Upper lobe of right lung (tissue), 1 donor: ENCODE measurements around the gene DAND5. TPM values are rescaled to one million over a fixed set of nuclear protein-coding genes. Genes with fewer than 3 reads are reported as not detected.

Experiments used
- ATAC-seq: fragments of 200-7000 bp; cut with Tn5 transposase; one replicate; pipeline ENCODE4 v1.9.1; 2020; ENCODE audit warnings: mild to moderate bottlenecking, moderate library complexity
- DNase-seq: peaks from one replicate; pipeline ENCODE4 v3.0.0-alpha.2; 2020
- H3K27ac ChIP-seq: fragments of 200-600 bp; one replicate; pipeline ENCODE4 v1.8.0; 2022
- H3K27me3 ChIP-seq: fragments of 200-600 bp; one replicate; pipeline ENCODE4 v1.8.0; 2022; ENCODE audit warnings: mild to moderate bottlenecking
- H3K36me3 ChIP-seq: fragments of 200-600 bp; one replicate; pipeline ENCODE4 v1.8.0; 2022
- H3K4me1 ChIP-seq: fragments of 200-600 bp; one replicate; pipeline ENCODE4 v1.8.0; 2022
- H3K4me3 ChIP-seq: fragments of 200-600 bp; one replicate; pipeline ENCODE4 v1.8.0; 2022; ENCODE audit warnings: mild to moderate bottlenecking
- H3K9me3 ChIP-seq: fragments of 200-600 bp; one replicate; pipeline ENCODE4 v1.8.0; 2022
- intact Hi-C: fragments of 100-400 bp; cut with DNase I; formaldehyde crosslinking; loops from one replicate; pipeline ENCODE4 v1.11.0; 2022
- total RNA-seq: library from RNA; stranded (reverse); fragmentation: NEBNext Ultra II Directional; extraction: Animal tissue kit (Norgen Biotek cat#: 25700); gene quantifications from one replicate; pipeline ENCODE4 v1.2.1, GENCODE V29; 2021
- TF ChIP-seq, protein P1 (sequence below): fragments of 200-600 bp; IDR thresholded peaks from one replicate; pipeline ENCODE4 v1.8.0; 2022; ENCODE audit warnings: antibody characterized with exemption
- donor health status: DM: no; HTN: yes; CAD: no; lungs with severe emphysema.

The DAND5 gene
- total RNA-seq, 1 donor from 2014 or later, result not detected

GRCh38 chr19:12959481-12959880 lies 9.9 kb upstream of the DAND5 start:
- Histone ChIP-seq H3K27ac (no peak overlapping the region), H3K4me1 (peaks cover 10% of the 10 kb centered on the region), H3K27me3 (no peaks in the 10 kb centered on the region), H3K9me3 (no peaks in the 10 kb centered on the region), H3K36me3 (peaks cover 8% of the 10 kb centered on the region), H3K4me3 (no peak overlapping the region)
- intact Hi-C loops, result no loop called here
- TF ChIP-seq, protein P1, sequence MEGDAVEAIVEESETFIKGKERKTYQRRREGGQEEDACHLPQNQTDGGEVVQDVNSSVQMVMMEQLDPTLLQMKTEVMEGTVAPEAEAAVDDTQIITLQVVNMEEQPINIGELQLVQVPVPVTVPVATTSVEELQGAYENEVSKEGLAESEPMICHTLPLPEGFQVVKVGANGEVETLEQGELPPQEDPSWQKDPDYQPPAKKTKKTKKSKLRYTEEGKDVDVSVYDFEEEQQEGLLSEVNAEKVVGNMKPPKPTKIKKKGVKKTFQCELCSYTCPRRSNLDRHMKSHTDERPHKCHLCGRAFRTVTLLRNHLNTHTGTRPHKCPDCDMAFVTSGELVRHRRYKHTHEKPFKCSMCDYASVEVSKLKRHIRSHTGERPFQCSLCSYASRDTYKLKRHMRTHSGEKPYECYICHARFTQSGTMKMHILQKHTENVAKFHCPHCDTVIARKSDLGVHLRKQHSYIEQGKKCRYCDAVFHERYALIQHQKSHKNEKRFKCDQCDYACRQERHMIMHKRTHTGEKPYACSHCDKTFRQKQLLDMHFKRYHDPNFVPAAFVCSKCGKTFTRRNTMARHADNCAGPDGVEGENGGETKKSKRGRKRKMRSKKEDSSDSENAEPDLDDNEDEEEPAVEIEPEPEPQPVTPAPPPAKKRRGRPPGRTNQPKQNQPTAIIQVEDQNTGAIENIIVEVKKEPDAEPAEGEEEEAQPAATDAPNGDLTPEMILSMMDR, result no peak
- no peak for ATAC-seq
- no peak for DNase-seq

DNA sequence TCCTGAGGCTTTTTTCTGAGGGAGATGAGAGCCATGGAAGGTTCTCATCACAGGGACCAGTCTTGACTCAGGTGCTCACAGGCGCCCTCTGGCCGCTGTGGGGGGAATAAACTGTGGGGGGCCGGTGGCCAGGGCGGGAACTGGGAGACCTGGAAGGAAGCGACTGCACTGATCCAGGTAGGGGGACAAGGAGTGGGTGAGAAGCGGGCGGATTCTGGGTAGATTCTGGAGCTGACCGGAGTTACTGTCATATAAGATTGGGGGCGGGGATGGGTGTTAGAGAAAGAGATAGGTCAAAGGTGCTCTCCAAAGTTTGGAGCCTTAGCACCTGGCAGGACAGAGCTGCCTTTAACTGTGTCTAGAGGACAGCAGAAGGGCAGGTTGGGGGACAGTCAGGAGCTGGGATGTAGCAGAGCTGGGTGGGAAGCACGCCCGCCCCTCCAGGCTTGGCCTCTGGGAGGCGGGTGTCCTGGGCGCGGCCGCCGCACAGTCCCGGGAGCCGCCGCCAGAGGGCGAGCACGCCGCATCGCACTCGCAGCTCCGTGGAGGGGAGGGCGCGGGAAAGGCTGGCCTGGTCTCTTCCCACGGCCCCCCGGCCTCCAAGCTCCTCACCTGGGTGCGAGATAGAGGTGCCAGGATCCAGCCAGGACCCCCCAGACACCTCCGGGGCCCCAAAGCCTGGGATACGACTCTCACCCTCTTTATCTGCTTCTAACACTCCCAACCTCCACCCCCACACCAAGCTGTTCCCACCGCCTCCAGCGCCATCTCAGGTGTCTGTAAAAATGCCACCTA lies 4.2 kb upstream of the DAND5 start:
- no peaks in the 10 kb centered on the region for H3K36me3 ChIP-seq
- peak overlapping the region; percentile 44 for H3K27ac ChIP-seq
- TF ChIP-seq, protein P1, result peak; percentile 85
- intact Hi-C loops, result no loop called here
- no peaks in the 10 kb centered on the region for H3K9me3 ChIP-seq
- no peaks in the 10 kb centered on the region for H3K4me1 ChIP-seq
- ATAC-seq, result peak; percentile 98
- peak; percentile 92 for DNase-seq
- H3K27me3 ChIP-seq, result no peaks in the 10 kb centered on the region
- peak overlapping the region; percentile 44 for H3K4me3 ChIP-seq

GRCh38 chr19:12965812-12966135 lies 3.6 kb upstream of the DAND5 start:
- ATAC-seq (no peak), DNase-seq (no peak)
- TF ChIP-seq, protein P1, result no peak
- Histone ChIP-seq H3K9me3 (no peaks in the 10 kb centered on the region), H3K4me3 (no peak overlapping the region), H3K27me3 (no peaks in the 10 kb centered on the region), H3K27ac (no peak overlapping the region), H3K4me1 (no peaks in the 10 kb centered on the region), H3K36me3 (no peaks in the 10 kb centered on the region)
- intact Hi-C loops, result no loop called here

GRCh38 chr19:12967907-12968306 lies 1.5 kb upstream of the DAND5 start:
- no peaks in the 10 kb centered on the region for H3K36me3 ChIP-seq
- H3K27ac ChIP-seq, result no peak overlapping the region
- H3K4me1 ChIP-seq, result no peaks in the 10 kb centered on the region
- H3K4me3 ChIP-seq, result no peak overlapping the region
- DNase-seq (no peak), ATAC-seq (no peak)
- no peaks in the 10 kb centered on the region for H3K9me3 ChIP-seq
- TF ChIP-seq, protein P1, result no peak
- no peaks in the 10 kb centered on the region for H3K27me3 ChIP-seq
- intact Hi-C loops, result no loop called here

- DNase-seq, result no peak
- Histone ChIP-seq H3K27me3 (no peaks in the 10 kb centered on the region), H3K4me1 (no peaks in the 10 kb centered on the region), H3K4me3 (no peak overlapping the region), H3K36me3 (no peaks in the 10 kb centered on the region), H3K9me3 (no peaks in the 10 kb centered on the region), H3K27ac (no peak overlapping the region)
- intact Hi-C loops, result loop anchor here (10.0 kb wide), 2 partner anchors 125 to 295 kb away; no protein-coding TSS in a partner anchor
- TF ChIP-seq, protein P1, result no peak
- no peak for ATAC-seq
Observed at GRCh38 chr19:12970070-12970820, 869 bp downstream of the DAND5 start.
